ENCODE data around the gene SFXN4.

GRCh38 chr10:119176166-119176565 is 10.7 kb upstream of the SFXN4 start:
- TF ChIP-seq, protein P1, sequence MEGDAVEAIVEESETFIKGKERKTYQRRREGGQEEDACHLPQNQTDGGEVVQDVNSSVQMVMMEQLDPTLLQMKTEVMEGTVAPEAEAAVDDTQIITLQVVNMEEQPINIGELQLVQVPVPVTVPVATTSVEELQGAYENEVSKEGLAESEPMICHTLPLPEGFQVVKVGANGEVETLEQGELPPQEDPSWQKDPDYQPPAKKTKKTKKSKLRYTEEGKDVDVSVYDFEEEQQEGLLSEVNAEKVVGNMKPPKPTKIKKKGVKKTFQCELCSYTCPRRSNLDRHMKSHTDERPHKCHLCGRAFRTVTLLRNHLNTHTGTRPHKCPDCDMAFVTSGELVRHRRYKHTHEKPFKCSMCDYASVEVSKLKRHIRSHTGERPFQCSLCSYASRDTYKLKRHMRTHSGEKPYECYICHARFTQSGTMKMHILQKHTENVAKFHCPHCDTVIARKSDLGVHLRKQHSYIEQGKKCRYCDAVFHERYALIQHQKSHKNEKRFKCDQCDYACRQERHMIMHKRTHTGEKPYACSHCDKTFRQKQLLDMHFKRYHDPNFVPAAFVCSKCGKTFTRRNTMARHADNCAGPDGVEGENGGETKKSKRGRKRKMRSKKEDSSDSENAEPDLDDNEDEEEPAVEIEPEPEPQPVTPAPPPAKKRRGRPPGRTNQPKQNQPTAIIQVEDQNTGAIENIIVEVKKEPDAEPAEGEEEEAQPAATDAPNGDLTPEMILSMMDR (conservative IDR thresholded peaks at IDR 0.05; ENCODE audit: low read depth, low read length), result no peak
- TF ChIP-seq EZH2 (IDR thresholded peaks at IDR 0.05; ENCODE audit: borderline replicate concordance, low read depth, low read length, poor library complexity, severe bottlenecking), result no peak
